Gastrocnemius medialis (tissue), 4 donors: Measurements from ENCODE around the gene VAPB.

Source experiments
- POLR2A ChIP-seq, 2 donors: fragments of 450-650 bp; IDR thresholded peaks; one replicate each; pipeline ENCODE4 v1.6.1; 2017; ENCODE audit warnings: antibody characterized with exemption in 2 of 2, mild to moderate bottlenecking in 2 of 2, moderate library complexity in 2 of 2
- TF ChIP-seq, protein P1 (sequence below), 5 experiments: fragments of 450-650 bp in 3 of 5; fragments of 200-600 bp in 2 of 5; sonication (generic) in 2 of 5; IDR thresholded peaks in 4 of 5; conservative IDR thresholded peaks in 1 of 5; 1 replicate in 4 of 5; 2 replicates in 1 of 5; pipeline ENCODE4 v1.5.1; 2016 to 2019; ENCODE audit warnings: antibody characterized with exemption in 5 of 5, mild to moderate bottlenecking in 3 of 5, moderate library complexity in 3 of 5

GRCh38 chr20:58448958-58449357, 59.9 kb downstream of the VAPB start:
- TF ChIP-seq, protein P1, sequence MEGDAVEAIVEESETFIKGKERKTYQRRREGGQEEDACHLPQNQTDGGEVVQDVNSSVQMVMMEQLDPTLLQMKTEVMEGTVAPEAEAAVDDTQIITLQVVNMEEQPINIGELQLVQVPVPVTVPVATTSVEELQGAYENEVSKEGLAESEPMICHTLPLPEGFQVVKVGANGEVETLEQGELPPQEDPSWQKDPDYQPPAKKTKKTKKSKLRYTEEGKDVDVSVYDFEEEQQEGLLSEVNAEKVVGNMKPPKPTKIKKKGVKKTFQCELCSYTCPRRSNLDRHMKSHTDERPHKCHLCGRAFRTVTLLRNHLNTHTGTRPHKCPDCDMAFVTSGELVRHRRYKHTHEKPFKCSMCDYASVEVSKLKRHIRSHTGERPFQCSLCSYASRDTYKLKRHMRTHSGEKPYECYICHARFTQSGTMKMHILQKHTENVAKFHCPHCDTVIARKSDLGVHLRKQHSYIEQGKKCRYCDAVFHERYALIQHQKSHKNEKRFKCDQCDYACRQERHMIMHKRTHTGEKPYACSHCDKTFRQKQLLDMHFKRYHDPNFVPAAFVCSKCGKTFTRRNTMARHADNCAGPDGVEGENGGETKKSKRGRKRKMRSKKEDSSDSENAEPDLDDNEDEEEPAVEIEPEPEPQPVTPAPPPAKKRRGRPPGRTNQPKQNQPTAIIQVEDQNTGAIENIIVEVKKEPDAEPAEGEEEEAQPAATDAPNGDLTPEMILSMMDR (IDR thresholded peaks at IDR 0.05 in 4 of 5, conservative IDR thresholded peaks at IDR 0.05 in 1 of 5): no peak
- TF ChIP-seq POLR2A (IDR thresholded peaks at IDR 0.05): no peak
